ENCODE results near the gene KRI1. TPM values are rescaled to one million over a fixed set of nuclear protein-coding genes. Genes with fewer than 3 reads are reported as not detected.
A peak's percentile ranks its signal among the peaks of the same experiment; 100 is the strongest.
"Not testable (repeated sequence)": the region's sequence is repeated elsewhere in the genome, so short reads cannot be mapped to it uniquely, and the experiment has no call there.

KRI1 gene
- total RNA-seq, 1 donor from 2014 or later: 25.2 TPM

GRCh38 chr19:10582091-10582490, 16.3 kb upstream of the KRI1 start:
- no peak for DNase-seq
- Histone ChIP-seq H3K27me3 (ENCODE audit: low read depth) (no peaks in the 10 kb centered on the region), H3K4me3 (no peak overlapping the region), H3K4me1 (peaks cover 4% of the 10 kb centered on the region), H3K9me3 (no peaks in the 10 kb centered on the region), H3K36me3 (peaks cover 6% of the 10 kb centered on the region), H3K27ac (no peak overlapping the region)
- ATAC-seq: no peak
- intact Hi-C loops (cut with DNase I): loop anchor here (10.0 kb wide), 1 partner anchor 63 kb away; no protein-coding TSS in a partner anchor
- TF ChIP-seq, protein P1, sequence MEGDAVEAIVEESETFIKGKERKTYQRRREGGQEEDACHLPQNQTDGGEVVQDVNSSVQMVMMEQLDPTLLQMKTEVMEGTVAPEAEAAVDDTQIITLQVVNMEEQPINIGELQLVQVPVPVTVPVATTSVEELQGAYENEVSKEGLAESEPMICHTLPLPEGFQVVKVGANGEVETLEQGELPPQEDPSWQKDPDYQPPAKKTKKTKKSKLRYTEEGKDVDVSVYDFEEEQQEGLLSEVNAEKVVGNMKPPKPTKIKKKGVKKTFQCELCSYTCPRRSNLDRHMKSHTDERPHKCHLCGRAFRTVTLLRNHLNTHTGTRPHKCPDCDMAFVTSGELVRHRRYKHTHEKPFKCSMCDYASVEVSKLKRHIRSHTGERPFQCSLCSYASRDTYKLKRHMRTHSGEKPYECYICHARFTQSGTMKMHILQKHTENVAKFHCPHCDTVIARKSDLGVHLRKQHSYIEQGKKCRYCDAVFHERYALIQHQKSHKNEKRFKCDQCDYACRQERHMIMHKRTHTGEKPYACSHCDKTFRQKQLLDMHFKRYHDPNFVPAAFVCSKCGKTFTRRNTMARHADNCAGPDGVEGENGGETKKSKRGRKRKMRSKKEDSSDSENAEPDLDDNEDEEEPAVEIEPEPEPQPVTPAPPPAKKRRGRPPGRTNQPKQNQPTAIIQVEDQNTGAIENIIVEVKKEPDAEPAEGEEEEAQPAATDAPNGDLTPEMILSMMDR (IDR thresholded peaks at IDR 0.05): no peak

DNA sequence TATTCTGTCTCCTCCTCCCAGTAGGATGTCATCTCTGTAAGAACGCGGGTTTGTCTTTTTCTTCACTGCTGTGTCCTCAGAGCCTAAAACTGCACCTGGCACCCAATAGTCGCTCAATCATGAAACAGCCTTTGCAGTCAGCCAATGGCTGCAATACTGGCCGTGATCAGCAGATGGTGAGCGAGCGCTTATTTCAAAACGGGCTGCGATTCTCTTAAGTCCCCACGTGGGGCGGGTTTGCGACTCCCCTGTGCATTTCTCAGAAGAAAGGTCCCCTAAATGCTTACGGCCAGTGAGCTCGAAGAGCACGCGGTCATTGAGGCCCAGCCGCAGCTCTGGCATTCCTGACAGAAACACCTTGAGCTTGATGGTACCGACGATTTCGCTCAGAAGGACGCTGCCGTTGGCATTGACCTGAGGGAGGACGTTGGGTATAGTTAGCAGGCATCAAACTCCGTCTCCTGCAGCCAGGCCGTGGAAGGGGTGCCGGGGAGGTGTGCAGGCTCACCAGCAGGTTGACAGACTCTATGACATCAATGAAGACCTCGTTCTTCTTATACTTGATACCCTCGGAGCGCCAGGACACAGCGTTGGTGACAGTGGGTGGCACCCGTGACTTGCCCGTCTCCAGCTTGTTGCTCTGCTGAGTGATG, 15.3 kb upstream of the KRI1 start:
- TF ChIP-seq, protein P1 (IDR thresholded peaks at IDR 0.05): peak; percentile 97
- peak; percentile 91 for DNase-seq
- H3K27ac ChIP-seq: no peak overlapping the region
- intact Hi-C loops (cut with DNase I): loop anchor here (10.0 kb wide), 1 partner anchor 64 kb away; no protein-coding TSS in a partner anchor
- H3K9me3 ChIP-seq: no peaks in the 10 kb centered on the region
- H3K36me3 ChIP-seq: peaks cover 6% of the 10 kb centered on the region
- H3K4me3 ChIP-seq: no peak overlapping the region
- ATAC-seq: peak; percentile 92 to 93
- H3K4me1 ChIP-seq: peaks cover 4% of the 10 kb centered on the region
- H3K27me3 ChIP-seq (ENCODE audit: low read depth): no peaks in the 10 kb centered on the region

- intact Hi-C loops (cut with DNase I): no loop called here
- ATAC-seq: no peak
- H3K27ac ChIP-seq: no peak overlapping the region
Measured at GRCh38 chr19:10577951-10578350, 12.1 kb upstream of the KRI1 start.

DNA sequence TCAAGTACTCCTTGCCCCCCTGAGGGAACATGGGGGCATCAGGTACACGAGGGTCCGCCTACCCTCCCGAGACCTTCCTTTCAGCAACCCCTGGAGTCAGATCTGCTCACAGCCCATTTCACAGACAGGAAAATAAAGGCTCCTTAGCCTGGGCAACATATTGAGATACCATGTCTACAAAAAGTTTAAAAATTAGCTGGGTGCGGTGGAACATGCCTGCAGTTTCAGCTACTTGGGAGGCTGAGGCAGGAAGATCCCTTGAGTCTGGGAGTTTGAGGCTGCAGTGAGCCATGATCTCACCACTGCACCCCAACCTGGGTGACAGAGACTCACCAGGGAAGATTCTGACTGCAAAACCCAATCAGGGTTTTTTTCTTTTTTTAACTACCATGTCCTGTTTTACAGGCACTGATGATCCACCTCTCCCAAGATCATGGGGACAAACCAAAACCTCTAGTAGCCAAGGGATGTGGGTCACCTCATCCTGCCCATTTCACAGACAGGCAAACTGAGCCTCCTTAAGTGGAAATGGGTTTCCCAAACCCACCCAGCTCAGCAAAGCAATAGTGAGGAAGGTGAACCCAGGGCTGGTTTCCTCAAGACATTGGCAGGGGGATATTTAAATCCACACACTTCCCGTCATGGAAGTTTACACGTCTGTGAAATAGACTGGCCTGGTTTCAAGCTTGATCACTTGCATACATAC, 9.4 kb upstream of the KRI1 start:
- no peaks in the 10 kb centered on the region for H3K4me1 ChIP-seq
- DNase-seq (no peak), ATAC-seq (no peak)
- H3K27ac ChIP-seq: no peak overlapping the region
- H3K27me3 ChIP-seq (ENCODE audit: low read depth): no peaks in the 10 kb centered on the region
- peaks cover 6% of the 10 kb centered on the region for H3K36me3 ChIP-seq
- TF ChIP-seq, protein P1 (IDR thresholded peaks at IDR 0.05): no peak
- H3K9me3 ChIP-seq: no peaks in the 10 kb centered on the region
- H3K4me3 ChIP-seq: no peak overlapping the region
- intact Hi-C loops (cut with DNase I): no loop called here

More at GRCh38 chr19:10577951-10578350, 12.1 kb upstream of the KRI1 start:
- H3K4me3 ChIP-seq: no peak overlapping the region
- TF ChIP-seq, protein P1 (IDR thresholded peaks at IDR 0.05): no peak
- no peak for DNase-seq
- no peaks in the 10 kb centered on the region for H3K9me3 ChIP-seq
- H3K36me3 ChIP-seq: peaks cover 6% of the 10 kb centered on the region
- H3K27me3 ChIP-seq (ENCODE audit: low read depth): no peaks in the 10 kb centered on the region
- H3K4me1 ChIP-seq: peaks cover 4% of the 10 kb centered on the region

DNA sequence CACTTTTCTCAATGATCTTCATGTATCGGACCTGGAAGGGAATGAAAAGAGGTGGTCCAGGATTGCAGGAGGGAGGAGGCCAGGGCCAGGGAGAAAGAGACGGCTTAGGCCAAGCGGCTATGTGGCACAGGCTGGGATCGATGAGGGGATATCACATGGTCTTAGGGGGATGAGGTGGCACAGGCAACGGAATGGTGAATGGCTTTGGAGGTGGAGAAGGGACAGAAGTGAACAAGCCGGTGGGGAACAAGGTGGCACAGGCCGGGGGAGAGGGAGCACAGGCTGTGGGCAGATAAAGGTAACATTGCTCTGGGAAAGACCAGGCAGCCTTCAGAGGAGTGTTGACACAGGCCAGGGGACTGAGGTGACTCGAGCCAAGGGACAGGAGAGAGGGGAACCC, 8.7 kb upstream of the KRI1 start:
- Histone ChIP-seq H3K4me3 (no peak overlapping the region), H3K27ac (no peak overlapping the region), H3K27me3 (ENCODE audit: low read depth) (no peaks in the 10 kb centered on the region), H3K36me3 (peaks cover 4% of the 10 kb centered on the region), H3K9me3 (no peaks in the 10 kb centered on the region), H3K4me1 (peaks cover 5% of the 10 kb centered on the region)
- no peak for ATAC-seq
- intact Hi-C loops (cut with DNase I): no loop called here
- TF ChIP-seq, protein P1 (IDR thresholded peaks at IDR 0.05): no peak
- DNase-seq: no peak

- DNase-seq; intact Hi-C loops (cut with DNase I); H3K36me3 ChIP-seq; H3K27me3 ChIP-seq (ENCODE audit: low read depth); H3K9me3 ChIP-seq; ATAC-seq; H3K27ac ChIP-seq; H3K4me3 ChIP-seq; H3K4me1 ChIP-seq: not testable (repeated sequence)
Measured at GRCh38 chr19:10573793-10574192, 8.0 kb upstream of the KRI1 start.

All from lower lobe of right lung (tissue), 2 donors.